ENCODE results near the gene CAMSAP1. TPM values are rescaled to one million over a fixed set of nuclear protein-coding genes. Genes with fewer than 3 reads are reported as not detected.

The CAMSAP1 gene
- total and polyA plus RNA-seq, 2 donors from 2014 or later = 3.3 to 38.6 TPM

DNA sequence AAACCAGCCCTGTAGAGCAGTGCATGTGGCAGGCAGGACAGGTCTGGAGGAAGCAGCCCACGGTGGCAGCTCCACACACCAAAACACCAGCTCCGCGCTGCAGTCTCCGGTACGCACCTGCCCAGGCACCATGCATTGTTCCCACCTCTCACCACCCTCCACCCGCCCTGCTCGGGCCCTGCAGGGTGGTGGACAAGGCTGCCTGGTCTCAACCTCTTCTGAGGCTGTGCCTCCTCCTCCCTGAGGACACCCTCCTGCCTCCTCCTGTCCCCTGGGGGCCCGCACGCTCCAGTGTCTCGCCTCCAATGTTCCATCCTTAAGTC, 109.1 kb downstream of the CAMSAP1 start:
- DNase-seq = no peak
- intact Hi-C loops (cut with DNase I) = no loop called here

DNA sequence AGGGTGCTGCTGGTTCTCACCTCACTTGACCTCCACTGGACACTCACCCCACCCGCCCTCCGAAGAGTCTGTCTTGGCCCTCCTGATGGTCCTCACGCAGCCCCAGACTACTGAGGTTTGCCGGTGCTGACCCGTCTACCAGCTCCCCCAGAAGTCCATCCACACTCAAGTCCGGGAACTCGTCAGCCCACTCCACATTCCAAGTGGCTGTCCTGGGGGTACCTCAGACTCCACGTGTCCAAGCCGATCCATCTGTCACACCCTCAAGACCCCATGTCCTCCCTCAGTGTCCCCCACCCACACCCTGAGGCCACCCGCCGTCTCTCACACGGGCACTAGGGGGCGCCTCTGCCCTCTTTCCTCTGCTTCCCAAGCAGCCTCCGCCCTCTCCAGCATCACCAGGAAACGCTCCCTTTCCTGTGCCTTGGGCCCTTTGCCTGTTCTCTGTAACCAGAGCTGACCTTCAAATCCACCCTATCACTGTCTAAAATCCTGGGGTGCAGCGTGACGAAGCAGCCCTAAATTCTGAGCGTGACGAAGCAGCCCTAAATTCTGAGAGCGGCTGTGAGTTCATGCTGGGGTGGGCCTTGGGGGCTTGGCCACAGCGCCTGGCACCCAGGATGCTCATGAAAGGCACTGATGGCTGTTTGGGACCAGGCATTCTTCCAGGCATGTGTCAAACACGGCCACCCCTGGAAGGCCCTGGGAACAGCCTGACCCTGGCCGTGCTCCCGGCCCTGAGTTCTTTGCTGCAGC, 109.7 kb downstream of the CAMSAP1 start:
- H3K36me3 ChIP-seq (ENCODE audit: control insufficient read depth in 2 of 3, insufficient read depth in 3 of 3, low read length in 3 of 3) = no peaks in the 10 kb centered on the region
- TF ChIP-seq, protein P1, sequence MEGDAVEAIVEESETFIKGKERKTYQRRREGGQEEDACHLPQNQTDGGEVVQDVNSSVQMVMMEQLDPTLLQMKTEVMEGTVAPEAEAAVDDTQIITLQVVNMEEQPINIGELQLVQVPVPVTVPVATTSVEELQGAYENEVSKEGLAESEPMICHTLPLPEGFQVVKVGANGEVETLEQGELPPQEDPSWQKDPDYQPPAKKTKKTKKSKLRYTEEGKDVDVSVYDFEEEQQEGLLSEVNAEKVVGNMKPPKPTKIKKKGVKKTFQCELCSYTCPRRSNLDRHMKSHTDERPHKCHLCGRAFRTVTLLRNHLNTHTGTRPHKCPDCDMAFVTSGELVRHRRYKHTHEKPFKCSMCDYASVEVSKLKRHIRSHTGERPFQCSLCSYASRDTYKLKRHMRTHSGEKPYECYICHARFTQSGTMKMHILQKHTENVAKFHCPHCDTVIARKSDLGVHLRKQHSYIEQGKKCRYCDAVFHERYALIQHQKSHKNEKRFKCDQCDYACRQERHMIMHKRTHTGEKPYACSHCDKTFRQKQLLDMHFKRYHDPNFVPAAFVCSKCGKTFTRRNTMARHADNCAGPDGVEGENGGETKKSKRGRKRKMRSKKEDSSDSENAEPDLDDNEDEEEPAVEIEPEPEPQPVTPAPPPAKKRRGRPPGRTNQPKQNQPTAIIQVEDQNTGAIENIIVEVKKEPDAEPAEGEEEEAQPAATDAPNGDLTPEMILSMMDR (IDR thresholded peaks at IDR 0.05; ENCODE audit: borderline replicate concordance, extremely low read depth, insufficient read depth) = peak; percentile 24
- no peak overlapping the region for H3K27ac ChIP-seq (ENCODE audit: low read depth in 2 of 2, low read length in 2 of 2)
- DNase-seq (peak in 2 of 5 donors; percentile 29 to 46), FAIRE-seq (no peak)
- H3K9ac ChIP-seq (ENCODE audit: low read length in 3 of 3) = no peak overlapping the region
- H3K9me3 ChIP-seq (ENCODE audit: control insufficient read depth in 2 of 3, insufficient read depth in 1 of 3, low read length in 3 of 3) = no peaks in the 10 kb centered on the region
- H3K4me1 ChIP-seq (ENCODE audit: control insufficient read depth in 2 of 3, insufficient read depth in 2 of 3, low read depth in 1 of 3, low read length in 3 of 3) = no peaks in the 10 kb centered on the region
- no peaks in the 10 kb centered on the region for H3K27me3 ChIP-seq (ENCODE audit: control insufficient read depth, insufficient read depth, low read length)
- H3K4me3 ChIP-seq (ENCODE audit: low read length in 3 of 3) = no peak overlapping the region
- intact Hi-C loops (cut with DNase I) = no loop called here

More for the DNA sequence above, 109.1 kb downstream of the CAMSAP1 start:
- H3K9me3 ChIP-seq (ENCODE audit: control insufficient read depth in 2 of 3, insufficient read depth in 1 of 3, low read length in 3 of 3) = no peaks in the 10 kb centered on the region
- H3K36me3 ChIP-seq (ENCODE audit: control insufficient read depth in 2 of 3, insufficient read depth in 3 of 3, low read length in 3 of 3) = no peaks in the 10 kb centered on the region
- no peak overlapping the region for H3K9ac ChIP-seq (ENCODE audit: low read length in 3 of 3)
- no peaks in the 10 kb centered on the region for H3K4me1 ChIP-seq (ENCODE audit: control insufficient read depth in 2 of 3, insufficient read depth in 2 of 3, low read depth in 1 of 3, low read length in 3 of 3)
- no peak overlapping the region for H3K4me3 ChIP-seq (ENCODE audit: low read length in 3 of 3)
- H3K27ac ChIP-seq (ENCODE audit: low read depth in 2 of 2, low read length in 2 of 2) = no peak overlapping the region
- TF ChIP-seq, protein P1 (IDR thresholded peaks at IDR 0.05; ENCODE audit: borderline replicate concordance, extremely low read depth, insufficient read depth) = no peak
- no peak for FAIRE-seq
- no peaks in the 10 kb centered on the region for H3K27me3 ChIP-seq (ENCODE audit: control insufficient read depth, insufficient read depth, low read length)

DNA sequence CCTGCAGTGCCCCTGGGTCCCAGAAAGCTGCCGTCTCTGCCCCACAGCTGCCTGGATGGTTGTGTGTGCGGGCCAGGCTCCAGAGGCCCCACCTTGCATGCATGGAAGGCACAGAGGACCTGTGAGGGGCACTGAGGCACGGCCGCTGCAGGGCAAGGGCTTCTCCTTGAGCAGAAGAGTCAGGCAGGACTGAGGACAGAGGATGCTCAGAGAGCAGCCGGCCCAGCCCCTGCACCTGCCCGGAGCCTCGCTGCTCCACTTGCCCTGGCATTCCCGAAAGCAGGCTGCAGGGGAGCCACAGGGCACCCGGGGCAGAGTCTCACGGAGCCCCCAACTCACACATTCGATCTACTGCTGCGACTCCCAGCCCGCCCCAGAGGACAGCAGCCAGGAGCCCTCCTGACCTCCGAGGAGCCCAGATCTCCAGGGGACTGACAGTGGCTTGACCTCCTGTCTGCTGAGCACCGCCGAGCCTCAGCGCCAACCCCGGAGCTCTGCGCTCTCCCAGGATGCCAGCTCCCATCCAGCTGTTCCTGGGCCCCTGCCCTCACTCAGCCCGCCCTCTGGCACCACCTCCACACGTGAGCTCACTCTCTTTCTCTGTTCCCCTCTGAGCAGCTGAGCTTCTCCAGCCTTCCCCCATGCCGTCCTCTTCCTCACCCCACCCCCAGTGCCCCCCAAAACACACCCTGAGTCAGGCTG, 110.4 kb downstream of the CAMSAP1 start:
- no peak for DNase-seq
- H3K9me3 ChIP-seq (ENCODE audit: control insufficient read depth in 2 of 3, insufficient read depth in 1 of 3, low read length in 3 of 3) = no peaks in the 10 kb centered on the region
- no peak overlapping the region for H3K9ac ChIP-seq (ENCODE audit: low read length in 3 of 3)
- TF ChIP-seq, protein P1 (IDR thresholded peaks at IDR 0.05; ENCODE audit: borderline replicate concordance, extremely low read depth, insufficient read depth) = no peak
- H3K4me3 ChIP-seq (ENCODE audit: low read length in 3 of 3) = no peak overlapping the region
- no peaks in the 10 kb centered on the region for H3K36me3 ChIP-seq (ENCODE audit: control insufficient read depth in 2 of 3, insufficient read depth in 3 of 3, low read length in 3 of 3)
- no peaks in the 10 kb centered on the region for H3K4me1 ChIP-seq (ENCODE audit: control insufficient read depth in 2 of 3, insufficient read depth in 2 of 3, low read depth in 1 of 3, low read length in 3 of 3)
- no peak for FAIRE-seq
- H3K27me3 ChIP-seq (ENCODE audit: control insufficient read depth, insufficient read depth, low read length) = no peaks in the 10 kb centered on the region
- H3K27ac ChIP-seq (ENCODE audit: low read depth in 2 of 2, low read length in 2 of 2) = no peak overlapping the region
- intact Hi-C loops (cut with DNase I) = no loop called here
